Smooth muscle cell (in vitro differentiated cells): ENCODE data around the gene MAP3K14. TPM values are rescaled to one million over a fixed set of nuclear protein-coding genes. Genes with fewer than 3 reads are reported as not detected.

ENCODE experiments used
- DNase-seq: peaks from one replicate; lab custom pipeline; 2025; ENCODE audit not compliant: unreplicated experiment; lab: John Stamatoyannopoulos, UW
- H2AFZ ChIP-seq: fragments of 200-600 bp; sonication (generic); 2 replicates; pipeline ENCODE4 v1.6.0; 2016; ENCODE audit warnings: antibody characterized with exemption, low read depth, mild to moderate bottlenecking
- H3F3A ChIP-seq: fragments of 200-600 bp; sonication (generic); 2 replicates; pipeline ENCODE4 v1.6.0; 2017; ENCODE audit warnings: antibody characterized with exemption, low read depth
- H3K27ac ChIP-seq: fragments of 200-600 bp; sonication (generic); 2 replicates; pipeline ENCODE4 v1.5.1; 2016; ENCODE audit warnings: low read depth, mild to moderate bottlenecking
- H3K27me3 ChIP-seq: fragments of 200-600 bp; sonication (generic); 2 replicates; pipeline ENCODE4 v1.6.1; 2016; ENCODE audit warnings: low read depth, mild to moderate bottlenecking
- H3K36me3 ChIP-seq: fragments of 200-600 bp; sonication (generic); 2 replicates; pipeline ENCODE4 v1.5.1; 2016; ENCODE audit warnings: low read depth
- H3K4me1 ChIP-seq: fragments of 200-600 bp; sonication (generic); 2 replicates; pipeline ENCODE4 v1.5.1; 2016; ENCODE audit warnings: low read depth
- H3K4me2 ChIP-seq: fragments of 200-600 bp; sonication (generic); 2 replicates; pipeline ENCODE4 v1.6.0; 2016; ENCODE audit warnings: mild to moderate bottlenecking
- H3K4me3 ChIP-seq: fragments of 200-600 bp; sonication (generic); 2 replicates; pipeline ENCODE4 v1.5.1; 2016; ENCODE audit warnings: mild to moderate bottlenecking
- H3K79me2 ChIP-seq: fragments of 200-600 bp; sonication (generic); 2 replicates; pipeline ENCODE4 v1.6.0; 2016; ENCODE audit warnings: low read depth, mild to moderate bottlenecking
- H3K9ac ChIP-seq: fragments of 200-600 bp; sonication (generic); 2 replicates; pipeline ENCODE4 v1.6.0; 2016; ENCODE audit warnings: low read depth
- H3K9me3 ChIP-seq: fragments of 200-600 bp; sonication (generic); replicated peaks from 2 replicates; pipeline ENCODE4 v1.5.1; 2016; ENCODE audit warnings: low read depth
- H4K20me1 ChIP-seq: fragments of 200-600 bp; sonication (generic); 2 replicates; pipeline ENCODE4 v1.6.0; 2016; ENCODE audit warnings: low read depth
- WGBS: methylation state at CpG from one replicate; pipeline ENCODE4 v1.1.7; 2016; ENCODE audit warnings: low lambda C conversion rate; 5-methylcytosine and 5-hydroxymethylcytosine counted together
- polyA plus RNA-seq: library from polyadenylated mRNA; unstranded; fragments of >200 nt; fragmentation: Nextera tagmentation; extraction: Ambion mirVana; gene quantifications from 2 replicates; pipeline ENCODE4 v1.2.1, GENCODE V29; 2016
- total RNA-seq: library from RNA; depleted of rRNA; stranded (reverse); fragments of >200 nt; gene quantifications from 2 replicates; pipeline ENCODE4 v1.2.3, GENCODE V29; 2014
- TF ChIP-seq, protein P1 (sequence below): fragments of 200-600 bp; sonication (generic); IDR thresholded peaks from 2 replicates; pipeline ENCODE4 v1.5.1; 2017; ENCODE audit warnings: borderline replicate concordance, mild to moderate bottlenecking, antibody characterized with exemption; ENCODE audit not compliant: insufficient read depth, poor library complexity, severe bottlenecking

Gene MAP3K14
- total and polyA plus RNA-seq, 2 experiments from 2014 or later: 1.7 to 1.8 TPM

DNA sequence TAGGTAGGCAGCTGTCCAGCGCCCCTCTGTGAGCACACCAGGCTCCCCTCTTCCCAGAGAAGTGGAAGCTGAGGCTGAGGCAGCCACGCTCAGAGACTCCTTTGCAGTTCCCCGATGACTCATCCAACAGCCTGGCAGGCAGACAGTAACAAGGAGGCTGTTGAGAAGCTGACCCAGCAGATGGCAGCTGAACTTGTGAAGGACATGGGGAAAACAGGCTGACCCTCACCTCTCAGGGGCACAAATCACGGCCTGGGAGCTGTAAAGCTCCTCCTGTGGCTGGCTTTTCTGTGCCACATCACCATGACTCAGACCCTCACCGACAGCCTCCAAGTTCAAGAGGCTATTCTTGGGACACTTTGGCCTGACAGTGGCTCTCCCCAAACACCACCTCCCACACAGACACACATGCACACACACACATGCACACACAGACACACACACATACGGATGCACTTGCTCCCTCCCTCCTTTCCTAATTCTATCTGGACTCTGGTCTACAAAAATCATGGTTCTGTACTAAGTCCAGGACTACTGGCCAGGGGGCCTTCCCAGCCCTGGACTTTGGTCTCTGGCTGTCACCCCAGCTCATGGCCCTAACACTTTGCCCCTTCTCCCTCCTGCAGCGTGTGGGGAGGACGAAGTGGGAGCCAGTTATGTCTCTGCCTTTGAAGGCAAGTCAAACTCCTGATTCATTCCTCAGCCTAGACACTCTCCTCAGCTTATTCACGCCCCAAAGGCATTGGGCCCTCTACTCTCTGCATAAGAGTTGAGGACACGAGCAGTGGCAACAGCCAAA lies 23.2 kb downstream of the MAP3K14 start:
- WGBS: 19% methylated on average over 10 of the region's 10 CpGs
- Histone ChIP-seq H3K4me2 (peak overlapping the region; percentile 32), H3F3A (peaks cover 22% of the 10 kb centered on the region), H3K79me2 (peaks cover 30% of the 10 kb centered on the region), H3K4me3 (no peak overlapping the region), H3K36me3 (no peaks in the 10 kb centered on the region), H3K27ac (peak overlapping the region; percentile 71), H4K20me1 (peaks cover 81% of the 10 kb centered on the region), H3K4me1 (peaks cover 10% of the 10 kb centered on the region), H3K9me3 (no peaks in the 10 kb centered on the region), H2AFZ (no peak overlapping the region), H3K9ac (peak overlapping the region; percentile 7), H3K27me3 (no peaks in the 10 kb centered on the region)
- TF ChIP-seq, protein P1, sequence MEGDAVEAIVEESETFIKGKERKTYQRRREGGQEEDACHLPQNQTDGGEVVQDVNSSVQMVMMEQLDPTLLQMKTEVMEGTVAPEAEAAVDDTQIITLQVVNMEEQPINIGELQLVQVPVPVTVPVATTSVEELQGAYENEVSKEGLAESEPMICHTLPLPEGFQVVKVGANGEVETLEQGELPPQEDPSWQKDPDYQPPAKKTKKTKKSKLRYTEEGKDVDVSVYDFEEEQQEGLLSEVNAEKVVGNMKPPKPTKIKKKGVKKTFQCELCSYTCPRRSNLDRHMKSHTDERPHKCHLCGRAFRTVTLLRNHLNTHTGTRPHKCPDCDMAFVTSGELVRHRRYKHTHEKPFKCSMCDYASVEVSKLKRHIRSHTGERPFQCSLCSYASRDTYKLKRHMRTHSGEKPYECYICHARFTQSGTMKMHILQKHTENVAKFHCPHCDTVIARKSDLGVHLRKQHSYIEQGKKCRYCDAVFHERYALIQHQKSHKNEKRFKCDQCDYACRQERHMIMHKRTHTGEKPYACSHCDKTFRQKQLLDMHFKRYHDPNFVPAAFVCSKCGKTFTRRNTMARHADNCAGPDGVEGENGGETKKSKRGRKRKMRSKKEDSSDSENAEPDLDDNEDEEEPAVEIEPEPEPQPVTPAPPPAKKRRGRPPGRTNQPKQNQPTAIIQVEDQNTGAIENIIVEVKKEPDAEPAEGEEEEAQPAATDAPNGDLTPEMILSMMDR: peak; percentile 13
- DNase-seq: peak; percentile 26

DNA sequence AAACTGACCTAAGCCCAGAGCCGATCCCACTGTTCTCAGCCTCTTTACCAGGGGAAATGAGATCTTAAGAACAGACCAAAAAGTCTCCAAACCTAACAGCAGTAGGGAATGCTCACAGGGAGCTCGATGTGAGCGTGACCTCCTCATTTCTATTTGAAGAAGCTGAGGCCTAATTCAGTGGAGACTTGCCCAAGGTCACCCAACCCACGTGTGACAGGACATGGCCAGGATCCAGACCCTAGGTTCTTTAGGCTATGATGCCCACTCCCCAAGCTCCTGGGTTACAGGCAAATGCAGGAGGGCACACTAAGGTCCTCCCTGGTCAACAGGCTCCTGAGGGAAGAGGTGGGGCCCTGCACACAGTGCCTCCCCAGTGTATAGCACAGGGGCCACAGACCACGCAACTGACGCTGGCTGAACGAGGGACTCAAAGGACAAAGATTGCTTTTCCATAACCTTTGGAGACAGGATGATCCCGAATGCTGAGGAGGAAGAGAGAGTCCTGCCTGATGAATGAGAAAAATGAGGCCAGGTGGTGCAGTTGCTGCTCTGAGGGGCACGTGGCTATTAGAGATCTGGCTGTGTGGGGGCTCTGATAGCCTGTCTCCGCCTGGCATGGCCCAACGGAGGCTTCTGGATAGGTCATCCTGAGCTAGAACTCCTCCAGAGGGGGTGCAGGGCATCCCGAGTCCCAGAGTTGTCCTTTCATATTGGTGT lies 24.0 kb downstream of the MAP3K14 start:
- Histone ChIP-seq H3K36me3 (no peaks in the 10 kb centered on the region), H3K27ac (peak overlapping the region; percentile 71)
- TF ChIP-seq, protein P1: no peak

DNA sequence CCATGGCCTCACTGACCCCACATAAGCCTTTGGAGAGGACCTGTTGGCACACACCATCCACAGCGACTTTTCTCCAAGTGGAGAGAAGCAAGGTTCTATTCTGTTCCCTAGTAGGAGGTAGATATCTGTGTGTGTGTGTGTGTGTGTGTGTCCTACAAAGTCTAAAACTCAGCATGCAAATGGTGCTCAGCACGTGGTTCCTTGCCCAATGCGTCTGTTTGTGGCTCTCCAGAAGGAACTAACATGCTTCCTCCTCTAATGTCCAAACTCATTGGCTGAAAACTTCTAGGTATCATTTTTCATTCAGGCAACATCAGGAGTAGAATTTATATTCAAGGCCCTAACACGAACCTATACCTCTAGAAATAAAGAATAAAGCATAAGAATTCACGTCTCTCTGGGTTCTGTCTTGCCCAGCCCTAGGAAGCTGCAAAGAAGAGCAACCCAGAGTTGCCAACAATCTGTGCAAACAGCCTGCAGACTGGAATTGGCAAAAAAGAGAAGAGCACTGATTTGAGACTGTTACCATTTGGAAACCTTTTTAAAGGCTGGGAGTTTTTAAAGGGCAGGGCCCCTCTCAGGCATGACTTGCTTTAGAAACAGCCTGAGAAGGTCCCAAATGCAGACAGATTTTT lies 25.5 kb downstream of the MAP3K14 start:
- H4K20me1 ChIP-seq: peaks cover 59% of the 10 kb centered on the region

More for the DNA sequence above, 24.0 kb downstream of the MAP3K14 start:
- H3K4me1 ChIP-seq: peaks cover 10% of the 10 kb centered on the region
- peaks cover 73% of the 10 kb centered on the region for H4K20me1 ChIP-seq
- no peak for DNase-seq
- no peaks in the 10 kb centered on the region for H3K27me3 ChIP-seq
- no peak overlapping the region for H2AFZ ChIP-seq
- H3K79me2 ChIP-seq: peaks cover 24% of the 10 kb centered on the region
- H3F3A ChIP-seq: peaks cover 22% of the 10 kb centered on the region
- 85% methylated on average over 12 of the region's 12 CpGs for WGBS
- no peak overlapping the region for H3K9ac ChIP-seq
- no peak overlapping the region for H3K4me3 ChIP-seq
- H3K9me3 ChIP-seq: no peaks in the 10 kb centered on the region
- no peak overlapping the region for H3K4me2 ChIP-seq

More for the DNA sequence above, 25.5 kb downstream of the MAP3K14 start:
- Histone ChIP-seq H3K27ac (no peak overlapping the region), H3K36me3 (no peaks in the 10 kb centered on the region), H3K9me3 (no peaks in the 10 kb centered on the region), H3K27me3 (no peaks in the 10 kb centered on the region), H2AFZ (no peak overlapping the region), H3K4me1 (peaks cover 10% of the 10 kb centered on the region), H3K4me2 (no peak overlapping the region), H3K79me2 (peaks cover 12% of the 10 kb centered on the region), H3K9ac (no peak overlapping the region), H3F3A (peaks cover 22% of the 10 kb centered on the region), H3K4me3 (no peak overlapping the region)
- WGBS: 76% methylated on average over 5 of the region's 5 CpGs
- no peak for DNase-seq
- TF ChIP-seq, protein P1: no peak
